Keratinocyte (primary cell): ENCODE data around the gene MLLT6. TPM values are rescaled to one million over a fixed set of nuclear protein-coding genes. Genes with fewer than 3 reads are reported as not detected.
A peak's percentile ranks its signal among the peaks of the same experiment; 100 is the strongest.

Source experiments
- DNase-seq: peaks from one replicate; pipeline ENCODE4 v3.0.0-alpha.2; 2011; ENCODE audit warnings: low read depth, missing footprints, low spot score
- FAIRE-seq: peaks from 2 replicates; lab custom pipeline; 2011; peaks lifted over from hg19 to GRCh38; lab: Jason Lieb, UNC
- H2AFZ ChIP-seq: 2 replicates; pipeline ENCODE4 v1.6.0; 2012; ENCODE audit warnings: low read length, control low read depth, inconsistent platforms; ENCODE audit not compliant: control insufficient read depth
- H3K27ac ChIP-seq: 2 replicates; pipeline ENCODE4 v1.5.1; 2011; ENCODE audit warnings: low read length; ENCODE audit not compliant: control insufficient read depth, insufficient read depth
- H3K27me3 ChIP-seq: 3 replicates; pipeline ENCODE4 v1.6.0; 2011; ENCODE audit warnings: low read length; ENCODE audit not compliant: control insufficient read depth, insufficient read depth; ENCODE audit errors: extremely low read depth
- H3K36me3 ChIP-seq, 2 experiments: 2 replicates in 1 of 2; 3 replicates in 1 of 2; pipeline ENCODE4 v1.5.1; 2011; ENCODE audit warnings: low read length in 2 of 2, mild to moderate bottlenecking in 1 of 2; ENCODE audit not compliant: control insufficient read depth in 2 of 2, insufficient read depth in 2 of 2; ENCODE audit errors: extremely low read depth in 1 of 2
- H3K4me1 ChIP-seq: 3 replicates; pipeline ENCODE4 v1.5.1; 2011; ENCODE audit warnings: low read length; ENCODE audit not compliant: control insufficient read depth, insufficient read depth; ENCODE audit errors: extremely low read depth
- H3K4me2 ChIP-seq: 3 replicates; pipeline ENCODE4 v1.6.0; 2011; ENCODE audit warnings: low read depth, low read length; ENCODE audit not compliant: control insufficient read depth, insufficient read depth; ENCODE audit errors: extremely low read depth
- H3K4me3 ChIP-seq, 3 experiments: fragments of 200-600 bp in 1 of 3; sonication (generic) in 1 of 3; 2 replicates in 2 of 3; 3 replicates in 1 of 3; pipeline ENCODE4 v1.5.1; 2011 to 2016; ENCODE audit warnings: low read length in 3 of 3, mild to moderate bottlenecking in 3 of 3, control low read depth in 2 of 3, inconsistent platforms in 1 of 3, low read depth in 1 of 3, mixed read lengths in 1 of 3, mixed run types in 1 of 3, moderate library complexity in 1 of 3; ENCODE audit not compliant: control insufficient read depth in 2 of 3, insufficient read depth in 2 of 3; ENCODE audit errors: extremely low read depth in 1 of 3
- H3K79me2 ChIP-seq: 2 replicates; pipeline ENCODE4 v1.6.0; 2012; ENCODE audit warnings: low read length; ENCODE audit not compliant: control insufficient read depth, insufficient read depth
- H3K9ac ChIP-seq: 3 replicates; pipeline ENCODE4 v1.6.0; 2011; ENCODE audit warnings: low read length; ENCODE audit not compliant: control insufficient read depth, insufficient read depth; ENCODE audit errors: extremely low read depth
- H3K9me1 ChIP-seq: 3 replicates; pipeline ENCODE4 v1.6.0; 2011; ENCODE audit warnings: low read length; ENCODE audit not compliant: control insufficient read depth, insufficient read depth; ENCODE audit errors: extremely low read depth
- H3K9me3 ChIP-seq: 2 replicates; pipeline ENCODE4 v1.5.1; 2012; ENCODE audit warnings: low read depth, low read length; ENCODE audit not compliant: control insufficient read depth
- H4K20me1 ChIP-seq: 3 replicates; pipeline ENCODE4 v1.6.0; 2011; ENCODE audit warnings: low read length; ENCODE audit not compliant: control insufficient read depth, insufficient read depth; ENCODE audit errors: extremely low read depth
- CTCF ChIP-seq, 3 experiments: IDR thresholded peaks in 1 of 3; conservative IDR thresholded peaks in 1 of 3; optimal IDR thresholded peaks in 1 of 3; 2 replicates in 2 of 3; 3 replicates in 1 of 3; pipeline versions ENCODE3 to v1.5.1; 2011; ENCODE audit warnings: low read length in 3 of 3, mild to moderate bottlenecking in 3 of 3, moderate library complexity in 2 of 3, control low read depth in 1 of 3, inconsistent platforms in 1 of 3; ENCODE audit not compliant: insufficient read depth in 2 of 3; ENCODE audit errors: extremely low read depth in 1 of 3
- EZH2 ChIP-seq: IDR thresholded peaks from one replicate; pipeline ENCODE4 v1.6.1; 2012; ENCODE audit warnings: inconsistent platforms, mild to moderate bottlenecking, low read length, moderate library complexity
- dilution Hi-C: fragments of 300-500 bp; cut with MboI; formaldehyde crosslinking; loops from one replicate; pipeline ENCODE4 v1.7.0; 2020; ENCODE audit warnings: low sequenced_read_pairs; ENCODE audit not compliant: extremely low pct_ligation_motif_present
- polyA minus RNA-seq, 3 experiments: library from RNA; depleted of rRNA, polyadenylated mRNA; stranded (reverse); fragments of >200 nt; gene quantifications; 1 replicate in 1 of 3; 2 replicates in 1 of 3; 3 replicates in 1 of 3; pipeline ENCODE4 v1.2.3, GENCODE V29; 2011
- polyA plus RNA-seq, 5 experiments: library from polyadenylated mRNA; depleted of rRNA in 3 of 5; stranded (reverse) in 3 of 5; stranded (forward) in 1 of 5; unstranded in 1 of 5; fragments of >200 nt; gene quantifications; 1 replicate in 1 of 5; 2 replicates in 3 of 5; 3 replicates in 1 of 5; pipeline versions ENCODE4 v1.2.1 to v1.2.3, GENCODE V29; 2011 to 2012; ENCODE audit warnings: missing spikeins in 2 of 5, low read depth in 1 of 5, low replicate concordance in 1 of 5

The MLLT6 gene
- 17.4 to 18.1 TPM (median 17.7 TPM) in 3 replicates for polyA plus RNA-seq
- 20.2 TPM for polyA plus RNA-seq (2011; ENCODE audit: low read depth)
- polyA plus RNA-seq (2011; cell fraction: cytosol; rRNA removed): 7.7 and 11.0 TPM in 2 replicates
- 46.1 and 53.2 TPM in 2 replicates for polyA plus RNA-seq (2011; cell fraction: nucleus; rRNA removed)
- 14.3 and 16.5 TPM in 2 replicates for polyA plus RNA-seq (2012; ENCODE audit: low replicate concordance)
- 23.1 to 34.2 TPM (median 24.0 TPM) in 3 replicates for polyA minus RNA-seq
- polyA minus RNA-seq (2011; cell fraction: cytosol; rRNA and poly(A)+ RNA removed): 28.6 TPM
- polyA minus RNA-seq (2011; cell fraction: nucleus; rRNA and poly(A)+ RNA removed): 25.5 and 29.3 TPM in 2 replicates

- no peak for FAIRE-seq
These were observed at the start of gene MLLT6 for GRCh38 chr17:38704606-38705522. Gene MLLT6, plus strand, starts transcription at chr17:38705273. Its CDS starts 360 bp downstream, at chr17:38705633.

More at GRCh38 chr17:38704606-38705522, at the start of gene MLLT6:
- Histone ChIP-seq H3K9me3 (no peaks in the 10 kb centered on the region), H2AFZ (peak within 1 kb of the TSS; percentile 73), H3K4me3 (peak within 1 kb of the TSS; percentile 63 to 88 (median 84)), H3K4me1 (peaks cover 32% of the 10 kb centered on the region), H4K20me1 (no peaks in the 10 kb centered on the region), H3K4me2 (peak within 1 kb of the TSS; percentile 96), H3K9ac (peak within 1 kb of the TSS; percentile 85), H3K36me3 (peaks cover 0 to 4% of the 10 kb centered on the region in 2 experiments), H3K27me3 (no peaks in the 10 kb centered on the region), H3K27ac (peak within 1 kb of the TSS; percentile 72), H3K9me1 (no peaks in the 10 kb centered on the region), H3K79me2 (no peaks in the 10 kb centered on the region)
- no peak for DNase-seq
- TF ChIP-seq EZH2: no peak
- no peak for TF ChIP-seq CTCF (optimal IDR thresholded peaks at IDR 0.05 in 1 of 3, IDR thresholded peaks at IDR 0.05 in 1 of 3, conservative IDR thresholded peaks at IDR 0.05 in 1 of 3; ENCODE audit: extremely low read depth in 1 of 3, insufficient read depth in 2 of 3, low read length in 3 of 3)
- dilution Hi-C loops: no loop called here
